Smooth muscle cell (in vitro differentiated cells): ENCODE data around the gene CDH13. TPM values are rescaled to one million over a fixed set of nuclear protein-coding genes. Genes with fewer than 3 reads are reported as not detected.

Experiments
- DNase-seq: peaks from one replicate; lab custom pipeline; 2025; ENCODE audit not compliant: unreplicated experiment; lab: John Stamatoyannopoulos, UW
- H2AFZ ChIP-seq: fragments of 200-600 bp; sonication (generic); 2 replicates; pipeline ENCODE4 v1.6.0; 2016; ENCODE audit warnings: antibody characterized with exemption, low read depth, mild to moderate bottlenecking
- H3F3A ChIP-seq: fragments of 200-600 bp; sonication (generic); 2 replicates; pipeline ENCODE4 v1.6.0; 2017; ENCODE audit warnings: antibody characterized with exemption, low read depth
- H3K27ac ChIP-seq: fragments of 200-600 bp; sonication (generic); 2 replicates; pipeline ENCODE4 v1.5.1; 2016; ENCODE audit warnings: low read depth, mild to moderate bottlenecking
- H3K27me3 ChIP-seq: fragments of 200-600 bp; sonication (generic); 2 replicates; pipeline ENCODE4 v1.6.1; 2016; ENCODE audit warnings: low read depth, mild to moderate bottlenecking
- H3K36me3 ChIP-seq: fragments of 200-600 bp; sonication (generic); 2 replicates; pipeline ENCODE4 v1.5.1; 2016; ENCODE audit warnings: low read depth
- H3K4me1 ChIP-seq: fragments of 200-600 bp; sonication (generic); 2 replicates; pipeline ENCODE4 v1.5.1; 2016; ENCODE audit warnings: low read depth
- H3K4me2 ChIP-seq: fragments of 200-600 bp; sonication (generic); 2 replicates; pipeline ENCODE4 v1.6.0; 2016; ENCODE audit warnings: mild to moderate bottlenecking
- H3K4me3 ChIP-seq: fragments of 200-600 bp; sonication (generic); 2 replicates; pipeline ENCODE4 v1.5.1; 2016; ENCODE audit warnings: mild to moderate bottlenecking
- H3K79me2 ChIP-seq: fragments of 200-600 bp; sonication (generic); 2 replicates; pipeline ENCODE4 v1.6.0; 2016; ENCODE audit warnings: low read depth, mild to moderate bottlenecking
- H3K9ac ChIP-seq: fragments of 200-600 bp; sonication (generic); 2 replicates; pipeline ENCODE4 v1.6.0; 2016; ENCODE audit warnings: low read depth
- H3K9me3 ChIP-seq: fragments of 200-600 bp; sonication (generic); replicated peaks from 2 replicates; pipeline ENCODE4 v1.5.1; 2016; ENCODE audit warnings: low read depth
- H4K20me1 ChIP-seq: fragments of 200-600 bp; sonication (generic); 2 replicates; pipeline ENCODE4 v1.6.0; 2016; ENCODE audit warnings: low read depth
- WGBS: methylation state at CpG from one replicate; pipeline ENCODE4 v1.1.7; 2016; ENCODE audit warnings: low lambda C conversion rate; 5-methylcytosine and 5-hydroxymethylcytosine counted together
- polyA plus RNA-seq: library from polyadenylated mRNA; unstranded; fragments of >200 nt; fragmentation: Nextera tagmentation; extraction: Ambion mirVana; gene quantifications from 2 replicates; pipeline ENCODE4 v1.2.1, GENCODE V29; 2016
- total RNA-seq: library from RNA; depleted of rRNA; stranded (reverse); fragments of >200 nt; gene quantifications from 2 replicates; pipeline ENCODE4 v1.2.3, GENCODE V29; 2014
- TF ChIP-seq, protein P1 (sequence below): fragments of 200-600 bp; sonication (generic); IDR thresholded peaks from 2 replicates; pipeline ENCODE4 v1.5.1; 2017; ENCODE audit warnings: borderline replicate concordance, mild to moderate bottlenecking, antibody characterized with exemption; ENCODE audit not compliant: insufficient read depth, poor library complexity, severe bottlenecking

The CDH13 gene
- total and polyA plus RNA-seq, 2 experiments from 2014 or later, result 12.1 to 32.2 TPM

- Histone ChIP-seq H3K27me3 (peaks cover 5% of the 10 kb centered on the region), H3K4me1 (no peaks in the 10 kb centered on the region), H3K4me3 (no peak overlapping the region), H4K20me1 (no peaks in the 10 kb centered on the region), H3K9me3 (no peaks in the 10 kb centered on the region), H3K79me2 (no peaks in the 10 kb centered on the region), H3K27ac (no peak overlapping the region), H3F3A (no peaks in the 10 kb centered on the region), H3K36me3 (no peaks in the 10 kb centered on the region), H2AFZ (no peak overlapping the region), H3K4me2 (no peak overlapping the region), H3K9ac (no peak overlapping the region)
- WGBS, result 70% methylated on average over 4 of the region's 4 CpGs
- no peak for DNase-seq
- TF ChIP-seq, protein P1, sequence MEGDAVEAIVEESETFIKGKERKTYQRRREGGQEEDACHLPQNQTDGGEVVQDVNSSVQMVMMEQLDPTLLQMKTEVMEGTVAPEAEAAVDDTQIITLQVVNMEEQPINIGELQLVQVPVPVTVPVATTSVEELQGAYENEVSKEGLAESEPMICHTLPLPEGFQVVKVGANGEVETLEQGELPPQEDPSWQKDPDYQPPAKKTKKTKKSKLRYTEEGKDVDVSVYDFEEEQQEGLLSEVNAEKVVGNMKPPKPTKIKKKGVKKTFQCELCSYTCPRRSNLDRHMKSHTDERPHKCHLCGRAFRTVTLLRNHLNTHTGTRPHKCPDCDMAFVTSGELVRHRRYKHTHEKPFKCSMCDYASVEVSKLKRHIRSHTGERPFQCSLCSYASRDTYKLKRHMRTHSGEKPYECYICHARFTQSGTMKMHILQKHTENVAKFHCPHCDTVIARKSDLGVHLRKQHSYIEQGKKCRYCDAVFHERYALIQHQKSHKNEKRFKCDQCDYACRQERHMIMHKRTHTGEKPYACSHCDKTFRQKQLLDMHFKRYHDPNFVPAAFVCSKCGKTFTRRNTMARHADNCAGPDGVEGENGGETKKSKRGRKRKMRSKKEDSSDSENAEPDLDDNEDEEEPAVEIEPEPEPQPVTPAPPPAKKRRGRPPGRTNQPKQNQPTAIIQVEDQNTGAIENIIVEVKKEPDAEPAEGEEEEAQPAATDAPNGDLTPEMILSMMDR, result no peak
Observed at GRCh38 chr16:83400234-83400633, 773.5 kb downstream of the CDH13 start.

- Histone ChIP-seq H3K79me2 (no peaks in the 10 kb centered on the region), H3K27me3 (peaks cover 5% of the 10 kb centered on the region), H4K20me1 (no peaks in the 10 kb centered on the region), H3K9me3 (no peaks in the 10 kb centered on the region), H3K4me2 (no peak overlapping the region), H3F3A (no peaks in the 10 kb centered on the region), H3K4me3 (no peak overlapping the region), H3K9ac (no peak overlapping the region), H2AFZ (no peak overlapping the region), H3K4me1 (no peaks in the 10 kb centered on the region), H3K27ac (no peak overlapping the region), H3K36me3 (no peaks in the 10 kb centered on the region)
- TF ChIP-seq, protein P1, result no peak
- WGBS, result 88% methylated on average over 6 of the region's 6 CpGs
- DNase-seq, result no peak
Observed at GRCh38 chr16:83402160-83402814, 775.5 kb downstream of the CDH13 start.

- Histone ChIP-seq H3K4me1 (no peaks in the 10 kb centered on the region), H3K27me3 (peaks cover 5% of the 10 kb centered on the region), H3K79me2 (no peaks in the 10 kb centered on the region), H4K20me1 (no peaks in the 10 kb centered on the region), H3K4me2 (no peak overlapping the region), H3K27ac (no peak overlapping the region), H3K9ac (no peak overlapping the region), H3K4me3 (no peak overlapping the region), H2AFZ (no peak overlapping the region), H3F3A (no peaks in the 10 kb centered on the region), H3K9me3 (no peaks in the 10 kb centered on the region), H3K36me3 (no peaks in the 10 kb centered on the region)
- no peak for DNase-seq
- TF ChIP-seq, protein P1, result no peak
- WGBS, result 82% methylated on average over 4 of the region's 4 CpGs
Observed at GRCh38 chr16:83402967-83403366, 776.2 kb downstream of the CDH13 start.

DNA sequence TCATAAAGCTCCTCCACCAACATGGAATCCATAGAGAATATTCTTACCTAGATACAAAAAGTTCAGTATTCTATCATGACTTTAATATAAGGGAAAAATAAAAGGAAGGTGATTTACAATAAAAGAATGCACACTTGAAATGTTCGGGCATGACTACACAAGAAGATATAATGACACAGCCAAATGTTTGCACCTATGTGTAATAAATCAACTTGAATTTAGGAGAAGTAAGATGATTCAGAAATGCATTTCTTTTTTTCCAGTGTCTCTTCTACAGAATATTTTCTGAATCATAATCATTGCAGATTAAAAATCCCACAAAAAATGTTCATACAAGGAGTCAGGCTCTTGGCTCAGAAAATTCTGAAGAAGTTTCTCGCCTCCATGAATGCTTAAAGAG, 777.0 kb downstream of the CDH13 start:
- TF ChIP-seq, protein P1, result no peak
- no peak overlapping the region for H3K27ac ChIP-seq
- no peak overlapping the region for H3K9ac ChIP-seq
- WGBS, result 91% methylated on average over 2 of the region's 2 CpGs
- H4K20me1 ChIP-seq, result no peaks in the 10 kb centered on the region
- no peaks in the 10 kb centered on the region for H3K79me2 ChIP-seq
- H2AFZ ChIP-seq, result no peak overlapping the region
- no peaks in the 10 kb centered on the region for H3F3A ChIP-seq
- H3K9me3 ChIP-seq, result no peaks in the 10 kb centered on the region
- H3K36me3 ChIP-seq, result no peaks in the 10 kb centered on the region
- H3K27me3 ChIP-seq, result peaks cover 5% of the 10 kb centered on the region
- no peak for DNase-seq
- H3K4me2 ChIP-seq, result no peak overlapping the region
- no peak overlapping the region for H3K4me3 ChIP-seq
- no peaks in the 10 kb centered on the region for H3K4me1 ChIP-seq
